Vagina (tissue), 2 donors: ENCODE results near the gene SATL1. TPM values are rescaled to one million over a fixed set of nuclear protein-coding genes. Genes with fewer than 3 reads are reported as not detected.
"Not testable (repeated sequence)": the region's sequence is repeated elsewhere in the genome, so short reads cannot be mapped to it uniquely, and the experiment has no call there.

Experiments used
- DNase-seq, 2 donors: peaks; one replicate each; pipeline ENCODE4 v3.0.0-alpha.2; 2017; ENCODE audit errors: extremely low spot score in 2 of 2
- H3K27ac ChIP-seq: fragments of 200-600 bp; sonication (generic); one replicate; pipeline ENCODE4 v1.5.1; 2019
- H3K27me3 ChIP-seq: fragments of 200-600 bp; sonication (generic); one replicate; pipeline ENCODE4 v1.5.1; 2019
- H3K36me3 ChIP-seq, 2 donors: fragments of 200-600 bp; sonication (generic); one replicate each; pipeline ENCODE4 v1.5.1; 2017 to 2019
- H3K4me1 ChIP-seq: fragments of 200-600 bp; sonication (generic); one replicate; pipeline ENCODE4 v1.5.1; 2019
- H3K4me3 ChIP-seq, 2 donors: fragments of 200-600 bp; sonication (generic); 1 replicate in 1 of 2; 2 replicates in 1 of 2; pipeline ENCODE4 v1.5.1; 2016 to 2019
- H3K9me3 ChIP-seq: fragments of 200-600 bp; sonication (generic); one replicate; pipeline ENCODE4 v1.5.1; 2019
- CTCF ChIP-seq, 3 experiments: fragments of 450-650 bp in 2 of 3; fragments of 200-600 bp in 1 of 3; sonication (generic) in 1 of 3; IDR thresholded peaks; one replicate each; pipeline ENCODE4 v1.5.1; 2017 to 2019; ENCODE audit warnings: antibody characterized with exemption in 3 of 3, mild to moderate bottlenecking in 2 of 3, moderate library complexity in 2 of 3
- POLR2A ChIP-seq, 2 donors: fragments of 450-650 bp; IDR thresholded peaks; one replicate each; pipeline ENCODE4 v1.6.1; 2017; ENCODE audit warnings: antibody characterized with exemption in 2 of 2, mild to moderate bottlenecking in 2 of 2, moderate library complexity in 2 of 2
- POLR2AphosphoS5 ChIP-seq, 2 donors: sonication (generic); formaldehyde crosslinking; IDR thresholded peaks; one replicate each; pipeline ENCODE4 v1.9.0; 2017; ENCODE audit warnings: antibody characterized with exemption in 2 of 2, mild to moderate bottlenecking in 2 of 2, low read depth in 1 of 2; ENCODE audit not compliant: insufficient read depth in 1 of 2
- intact Hi-C: fragments of 100-400 bp; cut with DNase I; formaldehyde crosslinking; loops from one replicate; pipeline ENCODE4 v1.15.1; 2023
- total RNA-seq: library from RNA; depleted of rRNA; stranded (reverse); fragments of >200 nt; gene quantifications from one replicate; pipeline ENCODE4 v1.2.3, GENCODE V29; 2016

The SATL1 gene
- not detected for total RNA-seq

GRCh38 chrX:85243761-85244449, at the start of gene SATL1, which contains the start of gene ZNF711:
Gene SATL1 (minus strand): TSS chrX:85243779. CDS start chrX:85108968, 134,811 bp downstream.
Gene ZNF711 (plus strand): TSS chrX:85243991. CDS start chrX:85247573, 3,582 bp downstream.
- peak within 1 kb of the TSS; percentile 17 for H3K27ac ChIP-seq
- peak within 1 kb of the TSS; percentile 53 to 54 for H3K4me3 ChIP-seq
- no peaks in the 10 kb centered on the region for H3K9me3 ChIP-seq
- H3K27me3 ChIP-seq = no peaks in the 10 kb centered on the region
- no peak for TF ChIP-seq CTCF (IDR thresholded peaks at IDR 0.05)
- no peak for DNase-seq
- H3K4me1 ChIP-seq = no peaks in the 10 kb centered on the region
- intact Hi-C loops = no loop called here
- H3K36me3 ChIP-seq = no peaks in the 10 kb centered on the region

- no peak overlapping the region for H3K27ac ChIP-seq
- no peaks in the 10 kb centered on the region for H3K36me3 ChIP-seq
- no peaks in the 10 kb centered on the region for H3K27me3 ChIP-seq
- peaks cover 5% of the 10 kb centered on the region for H3K9me3 ChIP-seq
- intact Hi-C loops = no loop called here
- DNase-seq = no peak
- TF ChIP-seq POLR2AphosphoS5 (IDR thresholded peaks at IDR 0.05; ENCODE audit: insufficient read depth in 1 of 2, low read depth in 1 of 2) (no peak), CTCF (IDR thresholded peaks at IDR 0.05) (no peak), POLR2A (IDR thresholded peaks at IDR 0.05) (no peak)
- no peaks in the 10 kb centered on the region for H3K4me1 ChIP-seq
- no peak overlapping the region for H3K4me3 ChIP-seq
These were observed 45.6 kb upstream of the SATL1 start for GRCh38 chrX:85288992-85289723.

GRCh38 chrX:85285286-85285685, 41.7 kb upstream of the SATL1 start:
- H3K4me3 ChIP-seq = not testable (repeated sequence)

GRCh38 chrX:85244450-85245211, 1.1 kb upstream of the SATL1 start:
- intact Hi-C loops = no loop called here
- Histone ChIP-seq H3K9me3 (no peaks in the 10 kb centered on the region), H3K27ac (peak overlapping the region; percentile 17), H3K4me3 (peak overlapping the region; percentile 53 to 54), H3K27me3 (no peaks in the 10 kb centered on the region), H3K36me3 (no peaks in the 10 kb centered on the region), H3K4me1 (no peaks in the 10 kb centered on the region)
- TF ChIP-seq POLR2A (IDR thresholded peaks at IDR 0.05) = no peak
- no peak for TF ChIP-seq POLR2AphosphoS5 (IDR thresholded peaks at IDR 0.05; ENCODE audit: insufficient read depth in 1 of 2, low read depth in 1 of 2)
- no peak for TF ChIP-seq CTCF (IDR thresholded peaks at IDR 0.05)
- DNase-seq = no peak

More at GRCh38 chrX:85285286-85285685, 41.7 kb upstream of the SATL1 start:
- H3K4me1 ChIP-seq, DNase-seq, H3K36me3 ChIP-seq, intact Hi-C loops, H3K9me3 ChIP-seq, H3K27me3 ChIP-seq, H3K27ac ChIP-seq: not testable (repeated sequence)

GRCh38 chrX:85243155-85243554, 424 bp downstream of the SATL1 start:
- DNase-seq = no peak
- H3K27ac ChIP-seq = no peak overlapping the region
- no peaks in the 10 kb centered on the region for H3K9me3 ChIP-seq
- no peaks in the 10 kb centered on the region for H3K36me3 ChIP-seq
- intact Hi-C loops = no loop called here
- peak overlapping the region in 1 of 2 donors; percentile 53 for H3K4me3 ChIP-seq
- no peak for TF ChIP-seq POLR2A (IDR thresholded peaks at IDR 0.05)
- TF ChIP-seq CTCF (IDR thresholded peaks at IDR 0.05) = no peak
- TF ChIP-seq POLR2AphosphoS5 (IDR thresholded peaks at IDR 0.05; ENCODE audit: insufficient read depth in 1 of 2, low read depth in 1 of 2) = no peak
- no peaks in the 10 kb centered on the region for H3K4me1 ChIP-seq
- H3K27me3 ChIP-seq = no peaks in the 10 kb centered on the region
